ENCODE measurements around the gene PLSCR2.
"Not testable (repeated sequence)": the region's sequence is repeated elsewhere in the genome, so short reads cannot be mapped to it uniquely, and the experiment has no call there.

The PLSCR2 gene

GRCh38 chr3:146493221-146493620 is 23.9 kb upstream of the PLSCR2 start:
- H3K27me3 ChIP-seq (ENCODE audit: insufficient read depth, low read depth, severe bottlenecking): no peaks in the 10 kb centered on the region
- DNase-seq: no peak
- no peaks in the 10 kb centered on the region for H3K36me3 ChIP-seq
- no peak for TF ChIP-seq CTCF (IDR thresholded peaks at IDR 0.05; ENCODE audit: low read depth, low read length)
- no peak overlapping the region for H3K4me3 ChIP-seq (ENCODE audit: low read depth, low read length)
- no peaks in the 10 kb centered on the region for H3K9me3 ChIP-seq (ENCODE audit: severe bottlenecking)
- H3K27ac ChIP-seq: no peak overlapping the region

GRCh38 chr3:146491303-146491702 is 21.9 kb upstream of the PLSCR2 start:
- DNase-seq: no peak
- H3K36me3 ChIP-seq: no peaks in the 10 kb centered on the region

GRCh38 chr3:146485297-146485696 is 15.9 kb upstream of the PLSCR2 start:
- H3K9me3 ChIP-seq (ENCODE audit: severe bottlenecking): peaks cover 6% of the 10 kb centered on the region
- H3K27ac ChIP-seq: no peak overlapping the region
- H3K4me3 ChIP-seq (ENCODE audit: low read depth, low read length): no peak overlapping the region
- no peak for DNase-seq
- H3K27me3 ChIP-seq (ENCODE audit: insufficient read depth, low read depth, severe bottlenecking): no peaks in the 10 kb centered on the region
- no peak for TF ChIP-seq CTCF (IDR thresholded peaks at IDR 0.05; ENCODE audit: low read depth, low read length)
- H3K36me3 ChIP-seq: no peaks in the 10 kb centered on the region

More at GRCh38 chr3:146491303-146491702, 21.9 kb upstream of the PLSCR2 start:
- H3K27me3 ChIP-seq (ENCODE audit: insufficient read depth, low read depth, severe bottlenecking): no peaks in the 10 kb centered on the region
- no peak overlapping the region for H3K27ac ChIP-seq
- no peak for TF ChIP-seq CTCF (IDR thresholded peaks at IDR 0.05; ENCODE audit: low read depth, low read length)
- H3K9me3 ChIP-seq (ENCODE audit: severe bottlenecking): no peaks in the 10 kb centered on the region
- no peak overlapping the region for H3K4me3 ChIP-seq (ENCODE audit: low read depth, low read length)

- TF ChIP-seq CTCF (IDR thresholded peaks at IDR 0.05; ENCODE audit: low read depth, low read length): no peak
- H3K9me3 ChIP-seq (ENCODE audit: severe bottlenecking): no peaks in the 10 kb centered on the region
- H3K27me3 ChIP-seq (ENCODE audit: insufficient read depth, low read depth, severe bottlenecking): no peaks in the 10 kb centered on the region
- H3K4me3 ChIP-seq (ENCODE audit: low read depth, low read length): no peak overlapping the region
- H3K27ac ChIP-seq: no peak overlapping the region
- DNase-seq: no peak
- H3K36me3 ChIP-seq: no peaks in the 10 kb centered on the region
Observed at GRCh38 chr3:146476094-146476740, 6.9 kb upstream of the PLSCR2 start.

- not testable (repeated sequence) for H3K4me3 ChIP-seq (ENCODE audit: low read depth, low read length); H3K36me3 ChIP-seq; H3K9me3 ChIP-seq (ENCODE audit: severe bottlenecking); DNase-seq; H3K27ac ChIP-seq; H3K27me3 ChIP-seq (ENCODE audit: insufficient read depth, low read depth, severe bottlenecking)
Observed at GRCh38 chr3:146474976-146475375, 5.6 kb upstream of the PLSCR2 start.

GRCh38 chr3:146473726-146474125 is 4.4 kb upstream of the PLSCR2 start:
- H3K27me3 ChIP-seq (ENCODE audit: insufficient read depth, low read depth, severe bottlenecking): no peaks in the 10 kb centered on the region
- no peak overlapping the region for H3K4me3 ChIP-seq (ENCODE audit: low read depth, low read length)
- no peaks in the 10 kb centered on the region for H3K36me3 ChIP-seq
- no peak for TF ChIP-seq CTCF (IDR thresholded peaks at IDR 0.05; ENCODE audit: low read depth, low read length)
- no peak overlapping the region for H3K27ac ChIP-seq
- H3K9me3 ChIP-seq (ENCODE audit: severe bottlenecking): no peaks in the 10 kb centered on the region
- DNase-seq: no peak
